ENCODE data around the gene CPE.

- TF ChIP-seq, protein P1, sequence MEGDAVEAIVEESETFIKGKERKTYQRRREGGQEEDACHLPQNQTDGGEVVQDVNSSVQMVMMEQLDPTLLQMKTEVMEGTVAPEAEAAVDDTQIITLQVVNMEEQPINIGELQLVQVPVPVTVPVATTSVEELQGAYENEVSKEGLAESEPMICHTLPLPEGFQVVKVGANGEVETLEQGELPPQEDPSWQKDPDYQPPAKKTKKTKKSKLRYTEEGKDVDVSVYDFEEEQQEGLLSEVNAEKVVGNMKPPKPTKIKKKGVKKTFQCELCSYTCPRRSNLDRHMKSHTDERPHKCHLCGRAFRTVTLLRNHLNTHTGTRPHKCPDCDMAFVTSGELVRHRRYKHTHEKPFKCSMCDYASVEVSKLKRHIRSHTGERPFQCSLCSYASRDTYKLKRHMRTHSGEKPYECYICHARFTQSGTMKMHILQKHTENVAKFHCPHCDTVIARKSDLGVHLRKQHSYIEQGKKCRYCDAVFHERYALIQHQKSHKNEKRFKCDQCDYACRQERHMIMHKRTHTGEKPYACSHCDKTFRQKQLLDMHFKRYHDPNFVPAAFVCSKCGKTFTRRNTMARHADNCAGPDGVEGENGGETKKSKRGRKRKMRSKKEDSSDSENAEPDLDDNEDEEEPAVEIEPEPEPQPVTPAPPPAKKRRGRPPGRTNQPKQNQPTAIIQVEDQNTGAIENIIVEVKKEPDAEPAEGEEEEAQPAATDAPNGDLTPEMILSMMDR (IDR thresholded peaks at IDR 0.05 in 2 of 3, conservative IDR thresholded peaks at IDR 0.05 in 1 of 3; ENCODE audit: borderline replicate concordance in 1 of 3, insufficient read depth in 1 of 3, low read depth in 2 of 3, low read length in 2 of 3): no peak
- TF ChIP-seq YY1 (IDR thresholded peaks at IDR 0.05; ENCODE audit: extremely low read depth, insufficient replicate concordance, low read depth, low read length): no peak
- TF ChIP-seq TCF7L2 (IDR thresholded peaks at IDR 0.05; ENCODE audit: borderline replicate concordance, extremely low read depth, insufficient read depth, insufficient read length): no peak
- no peak for TF ChIP-seq ZNF274 (IDR thresholded peaks at IDR 0.05; ENCODE audit: low read depth, low read length)
- TF ChIP-seq RAD21 (IDR thresholded peaks at IDR 0.05; ENCODE audit: low read depth): no peak
- TF ChIP-seq POLR2A (IDR thresholded peaks at IDR 0.05; ENCODE audit: borderline replicate concordance, extremely low read depth, insufficient read depth, insufficient read length): no peak
- no peak for TF ChIP-seq POLR2AphosphoS5 (IDR thresholded peaks at IDR 0.05; ENCODE audit: low read depth, low read length)
- TF ChIP-seq, protein P2, sequence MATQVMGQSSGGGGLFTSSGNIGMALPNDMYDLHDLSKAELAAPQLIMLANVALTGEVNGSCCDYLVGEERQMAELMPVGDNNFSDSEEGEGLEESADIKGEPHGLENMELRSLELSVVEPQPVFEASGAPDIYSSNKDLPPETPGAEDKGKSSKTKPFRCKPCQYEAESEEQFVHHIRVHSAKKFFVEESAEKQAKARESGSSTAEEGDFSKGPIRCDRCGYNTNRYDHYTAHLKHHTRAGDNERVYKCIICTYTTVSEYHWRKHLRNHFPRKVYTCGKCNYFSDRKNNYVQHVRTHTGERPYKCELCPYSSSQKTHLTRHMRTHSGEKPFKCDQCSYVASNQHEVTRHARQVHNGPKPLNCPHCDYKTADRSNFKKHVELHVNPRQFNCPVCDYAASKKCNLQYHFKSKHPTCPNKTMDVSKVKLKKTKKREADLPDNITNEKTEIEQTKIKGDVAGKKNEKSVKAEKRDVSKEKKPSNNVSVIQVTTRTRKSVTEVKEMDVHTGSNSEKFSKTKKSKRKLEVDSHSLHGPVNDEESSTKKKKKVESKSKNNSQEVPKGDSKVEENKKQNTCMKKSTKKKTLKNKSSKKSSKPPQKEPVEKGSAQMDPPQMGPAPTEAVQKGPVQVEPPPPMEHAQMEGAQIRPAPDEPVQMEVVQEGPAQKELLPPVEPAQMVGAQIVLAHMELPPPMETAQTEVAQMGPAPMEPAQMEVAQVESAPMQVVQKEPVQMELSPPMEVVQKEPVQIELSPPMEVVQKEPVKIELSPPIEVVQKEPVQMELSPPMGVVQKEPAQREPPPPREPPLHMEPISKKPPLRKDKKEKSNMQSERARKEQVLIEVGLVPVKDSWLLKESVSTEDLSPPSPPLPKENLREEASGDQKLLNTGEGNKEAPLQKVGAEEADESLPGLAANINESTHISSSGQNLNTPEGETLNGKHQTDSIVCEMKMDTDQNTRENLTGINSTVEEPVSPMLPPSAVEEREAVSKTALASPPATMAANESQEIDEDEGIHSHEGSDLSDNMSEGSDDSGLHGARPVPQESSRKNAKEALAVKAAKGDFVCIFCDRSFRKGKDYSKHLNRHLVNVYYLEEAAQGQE (IDR thresholded peaks at IDR 0.05; ENCODE audit: low read depth): no peak
Observed at GRCh38 chr4:165368567-165368966, 10.2 kb upstream of the CPE start.

All from HCT116 (cell line).